ENCODE data around the gene TNFAIP8. TPM values are rescaled to one million over a fixed set of nuclear protein-coding genes. Genes with fewer than 3 reads are reported as not detected.
"Not testable (repeated sequence)": the region's sequence is repeated elsewhere in the genome, so short reads cannot be mapped to it uniquely, and the experiment has no call there.

Gene TNFAIP8
- total RNA-seq, 1 experiment from 2014 or later: 7.3 TPM

GRCh38 chr5:119427060-119427459, 71.2 kb downstream of the TNFAIP8 start:
- H3K27me3 Mint-ChIP-seq (ENCODE audit: low read depth): no peaks in the 10 kb centered on the region; the same call in 1 of the 2 replicates
- H3K18ac ChIP-seq (ENCODE audit: insufficient read length, low read depth, low read length): no peak overlapping the region
- no peak overlapping the region for H2BK15ac ChIP-seq (ENCODE audit: low read depth, low read length)
- no peak for TF ChIP-seq CTCF (conservative IDR thresholded peaks at IDR 0.05)
- H3K4ac ChIP-seq (ENCODE audit: low read depth, low read length): no peak overlapping the region
- no peak overlapping the region for H3T11ph ChIP-seq (ENCODE audit: low read length)
- no peak overlapping the region for H3K23ac ChIP-seq (ENCODE audit: insufficient read length, low read depth, low read length)
- peaks cover 16 to 17% of the 10 kb centered on the region in 2 experiments for H3K4me1 Mint-ChIP-seq
- H3K79me1 ChIP-seq (ENCODE audit: insufficient read depth, low read depth, low read length, poor library complexity, severe bottlenecking): no peaks in the 10 kb centered on the region
- no peak overlapping the region for H2AFZ ChIP-seq (ENCODE audit: low read length)
- H2AK5ac ChIP-seq (ENCODE audit: insufficient read length, low read length): no peak overlapping the region
- H3K9me3 ChIP-seq (ENCODE audit: control insufficient read depth, low read depth, low read length): no peaks in the 10 kb centered on the region
- no peak overlapping the region for H4K5ac ChIP-seq (ENCODE audit: insufficient read length, low read depth, low read length)
- H3K27ac Mint-ChIP-seq: no peak overlapping the region
- no peak overlapping the region for H3K56ac ChIP-seq (ENCODE audit: insufficient read length, low read depth, low read length)
- no peak overlapping the region for H3K9ac ChIP-seq (ENCODE audit: extremely low read depth, insufficient read length, low read length)
- no peak overlapping the region for H2BK12ac ChIP-seq (ENCODE audit: insufficient read length, low read depth, low read length)
- no peak overlapping the region for H2BK120ac ChIP-seq (ENCODE audit: low read depth, low read length, poor library complexity, severe bottlenecking)
- H2BK20ac ChIP-seq (ENCODE audit: low read depth, low read length, poor library complexity, severe bottlenecking): no peak overlapping the region
- no peak overlapping the region for H3K27ac ChIP-seq (ENCODE audit: insufficient read length, low read depth, low read length)
- H2BK5ac ChIP-seq (ENCODE audit: insufficient read length, low read length): no peak overlapping the region
- no peak for DNase-seq
- no peaks in the 10 kb centered on the region for H3K23me2 ChIP-seq (ENCODE audit: insufficient read length, low read depth, low read length, poor library complexity, severe bottlenecking)
- no peak overlapping the region for H3K4me2 ChIP-seq (ENCODE audit: insufficient read depth, insufficient read length, low read length)
- H4K20me1 ChIP-seq (ENCODE audit: control insufficient read depth, insufficient read depth, insufficient read length): no peaks in the 10 kb centered on the region
- H4K8ac ChIP-seq (replicated peaks; ENCODE audit: insufficient read length, low read depth, low read length): no peak overlapping the region
- no peak overlapping the region for H3K14ac ChIP-seq (ENCODE audit: insufficient read depth, low read length)
- WGBS (ENCODE audit: extremely low coverage, insufficient read length, low lambda C conversion rate): no CpG with 5 or more reads among the region's 2 CpGs
- no peaks in the 10 kb centered on the region for H3K27me3 ChIP-seq (ENCODE audit: insufficient read depth, low read length)
- no peaks in the 10 kb centered on the region for H3K4me1 ChIP-seq (ENCODE audit: insufficient read depth, low read length)
- no peak overlapping the region for H3K4me3 Mint-ChIP-seq
- no peaks in the 10 kb centered on the region for H3K79me2 ChIP-seq (ENCODE audit: insufficient read depth, low read length)
- peaks cover under 1 to 15% (median 7%) of the 10 kb centered on the region in 3 experiments; a peak in 5 of 7 replicates for H3K36me3 Mint-ChIP-seq (ENCODE audit: insufficient read depth in 1 of 3, low read depth in 3 of 3)
- no peak overlapping the region for H4K91ac ChIP-seq (ENCODE audit: insufficient read length, low read depth, low read length)
- peaks cover 5 to 11% of the 10 kb centered on the region in 2 experiments; a peak in 3 of 5 replicates for H3K9me3 Mint-ChIP-seq

- not testable (repeated sequence) for H2BK15ac ChIP-seq (ENCODE audit: low read depth, low read length); H3K23me2 ChIP-seq (ENCODE audit: insufficient read length, low read depth, low read length, poor library complexity, severe bottlenecking); H3K4me1 ChIP-seq (ENCODE audit: insufficient read depth, low read length); H3K27ac Mint-ChIP-seq; H2BK120ac ChIP-seq (ENCODE audit: low read depth, low read length, poor library complexity, severe bottlenecking); H2BK12ac ChIP-seq (ENCODE audit: insufficient read length, low read depth, low read length); H3K9me3 ChIP-seq (ENCODE audit: control insufficient read depth, low read depth, low read length); H4K20me1 ChIP-seq (ENCODE audit: control insufficient read depth, insufficient read depth, insufficient read length); H3K4ac ChIP-seq (ENCODE audit: low read depth, low read length); H3K79me1 ChIP-seq (ENCODE audit: insufficient read depth, low read depth, low read length, poor library complexity, severe bottlenecking); H3K27me3 ChIP-seq (ENCODE audit: insufficient read depth, low read length); H3K14ac ChIP-seq (ENCODE audit: insufficient read depth, low read length); H3K4me3 Mint-ChIP-seq; H4K91ac ChIP-seq (ENCODE audit: insufficient read length, low read depth, low read length); H3K79me2 ChIP-seq (ENCODE audit: insufficient read depth, low read length); H3K56ac ChIP-seq (ENCODE audit: insufficient read length, low read depth, low read length); H2AK5ac ChIP-seq (ENCODE audit: insufficient read length, low read length); DNase-seq; H2BK5ac ChIP-seq (ENCODE audit: insufficient read length, low read length); H4K8ac ChIP-seq (replicated peaks; ENCODE audit: insufficient read length, low read depth, low read length); H3K9ac ChIP-seq (ENCODE audit: extremely low read depth, insufficient read length, low read length); H2AFZ ChIP-seq (ENCODE audit: low read length); H4K5ac ChIP-seq (ENCODE audit: insufficient read length, low read depth, low read length); H3T11ph ChIP-seq (ENCODE audit: low read length); H3K27ac ChIP-seq (ENCODE audit: insufficient read length, low read depth, low read length); H3K18ac ChIP-seq (ENCODE audit: insufficient read length, low read depth, low read length); H3K23ac ChIP-seq (ENCODE audit: insufficient read length, low read depth, low read length); H3K4me2 ChIP-seq (ENCODE audit: insufficient read depth, insufficient read length, low read length); H2BK20ac ChIP-seq (ENCODE audit: low read depth, low read length, poor library complexity, severe bottlenecking); H3K27me3 Mint-ChIP-seq (ENCODE audit: low read depth)
- H3K9me3 Mint-ChIP-seq: peaks cover 8 to 16% of the 10 kb centered on the region in 2 experiments; a peak in 4 of 5 replicates
- peaks cover 16 to 17% of the 10 kb centered on the region in 2 experiments for H3K4me1 Mint-ChIP-seq
- peaks cover 6 to 21% (median 7%) of the 10 kb centered on the region in 3 experiments; a peak in 6 of 7 replicates for H3K36me3 Mint-ChIP-seq (ENCODE audit: insufficient read depth in 1 of 3, low read depth in 3 of 3)
- WGBS (ENCODE audit: extremely low coverage, insufficient read length, low lambda C conversion rate): no CpG with 5 or more reads among the region's 4 CpGs
Observed at GRCh38 chr5:119427596-119427995, 71.8 kb downstream of the TNFAIP8 start.

Data from H9 (cell line).